Head of caudate nucleus (tissue), 42 donors: ENCODE results near the gene DIAPH1.
"Not testable (repeated sequence)": the region's sequence is repeated elsewhere in the genome, so short reads cannot be mapped to it uniquely, and the experiment has no call there.

Experiments used
- DNase-seq, 42 donors: peaks; one replicate each; pipeline versions ENCODE4 v3.0.0 to v3.0.0-alpha.2; 2020 to 2021; ENCODE audit warnings: mixed read lengths in 7 of 42
- intact Hi-C: fragments of 100-400 bp; cut with DNase I; formaldehyde crosslinking; loops from one replicate; pipeline ENCODE4 v1.15.0; 2022

Gene DIAPH1

DNA sequence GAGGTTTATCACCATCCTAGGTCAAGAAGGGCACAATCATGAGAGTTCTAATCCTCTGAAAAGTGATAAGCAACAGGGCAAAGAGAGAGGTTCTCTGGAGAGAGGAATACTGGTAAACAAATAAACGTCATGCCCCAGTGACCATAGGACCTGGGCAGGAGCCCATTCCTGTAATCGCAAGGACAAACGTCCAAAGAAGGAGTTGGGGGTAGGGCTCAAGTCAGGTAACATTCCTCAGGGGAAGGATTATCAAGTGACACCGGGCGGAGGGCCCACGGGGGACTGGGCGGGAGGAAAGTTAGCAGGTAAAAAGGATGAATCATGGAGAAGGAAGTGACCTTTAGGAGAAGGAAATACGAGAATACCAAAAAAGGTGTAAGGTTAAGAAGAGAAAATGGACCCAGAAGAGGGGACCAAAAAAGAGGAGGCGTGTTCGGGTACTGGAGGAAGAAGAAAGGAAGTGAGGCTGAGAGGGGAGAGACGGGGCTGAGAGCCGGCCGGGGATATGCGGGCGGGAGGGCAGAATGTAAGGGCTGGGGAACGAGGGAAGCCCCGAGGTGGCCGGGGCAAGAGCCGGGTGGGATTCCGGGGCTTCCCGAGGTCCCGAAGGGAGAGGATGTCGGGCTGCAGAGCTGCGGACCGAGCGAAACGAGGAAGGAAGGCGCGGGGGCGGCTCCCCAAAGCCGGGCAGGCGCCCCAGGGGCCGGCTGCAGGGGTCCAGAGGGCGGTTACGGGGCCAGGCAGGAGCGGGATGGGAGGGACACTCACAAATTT, 583 bp downstream of the DIAPH1 start:
- intact Hi-C loops: loop anchor here (2.0 kb wide), 1 partner anchor 25 kb away; no protein-coding TSS in a partner anchor
- DNase-seq: peak in 32 of 42 donors; percentile 12 to 64 (median 38)

DNA sequence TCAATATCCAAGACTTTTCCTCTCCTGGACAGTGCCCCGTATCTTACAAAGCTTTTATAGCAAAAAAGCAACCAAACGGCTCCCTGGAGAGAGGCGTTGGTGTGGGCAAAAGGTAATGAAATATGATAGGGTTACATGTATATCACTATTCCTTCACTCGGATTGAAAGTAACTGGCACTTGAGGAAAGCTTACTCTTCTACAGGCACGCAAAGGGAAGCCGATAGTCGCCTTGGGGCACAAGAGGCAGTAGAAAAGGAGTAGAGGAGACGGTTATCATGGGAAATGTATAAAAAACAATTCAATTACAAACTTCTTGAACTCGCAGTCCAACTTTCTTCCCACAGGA, 1.1 kb downstream of the DIAPH1 start:
- DNase-seq: peak in 1 of 42 donors; percentile 21
- intact Hi-C loops: loop anchor here (2.0 kb wide), 1 partner anchor 25 kb away; no protein-coding TSS in a partner anchor

DNA sequence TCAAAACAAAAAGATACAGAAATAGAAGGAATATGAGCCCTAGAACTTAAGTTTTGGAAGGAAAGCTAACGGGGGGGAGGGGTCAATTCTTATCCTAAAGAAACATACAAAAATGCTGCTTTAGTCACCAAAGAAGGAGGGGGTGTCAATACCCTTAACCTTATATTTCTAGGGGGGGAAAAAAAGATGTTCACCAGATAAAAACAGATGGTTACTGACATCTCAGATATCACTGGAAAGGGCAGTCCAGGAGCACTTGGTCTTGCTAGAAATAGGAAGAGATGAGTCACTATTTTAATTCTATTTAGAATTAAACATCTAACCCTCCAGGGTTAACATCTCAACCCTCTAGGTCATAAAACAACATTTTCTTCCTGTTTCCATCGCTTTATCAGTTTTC, 1.7 kb downstream of the DIAPH1 start:
- intact Hi-C loops: no loop called here
- DNase-seq: no peak

DNA sequence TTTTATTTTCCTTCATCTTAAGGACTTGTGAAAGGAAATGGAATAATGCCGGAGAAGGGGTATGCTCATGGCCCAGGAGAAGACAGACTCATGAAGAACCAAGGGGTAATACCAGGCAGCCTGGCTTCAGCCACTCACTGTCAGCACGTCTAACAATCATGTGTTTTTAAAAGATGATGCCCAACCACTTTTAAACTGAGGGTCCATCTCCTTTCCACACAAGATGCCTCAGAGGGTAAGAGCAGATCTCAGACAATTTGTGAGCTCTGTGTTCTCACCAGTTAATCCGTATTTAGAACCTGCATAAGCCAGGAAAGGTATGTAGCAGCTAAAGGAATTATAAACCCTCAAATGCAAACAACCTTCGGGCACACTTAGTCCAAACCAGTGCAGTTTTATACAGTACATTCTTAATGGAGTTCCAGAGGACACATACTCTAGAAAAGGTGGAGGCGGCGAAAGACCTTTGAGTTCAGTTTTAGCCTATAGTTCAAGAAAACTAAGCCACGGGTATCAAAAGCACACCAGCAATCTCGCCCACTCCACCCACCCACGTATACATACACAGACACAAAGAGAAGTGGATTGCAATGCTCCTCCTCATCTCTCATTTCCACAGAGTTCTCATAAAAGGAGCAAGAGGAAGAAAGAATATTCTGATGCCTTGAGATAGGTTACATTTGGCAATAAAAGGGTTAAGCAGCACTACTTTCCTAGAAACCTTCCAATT, 2.6 kb downstream of the DIAPH1 start:
- DNase-seq: peak in 5 of 42 donors; percentile 16 to 44 (median 23)
- intact Hi-C loops: no loop called here

DNA sequence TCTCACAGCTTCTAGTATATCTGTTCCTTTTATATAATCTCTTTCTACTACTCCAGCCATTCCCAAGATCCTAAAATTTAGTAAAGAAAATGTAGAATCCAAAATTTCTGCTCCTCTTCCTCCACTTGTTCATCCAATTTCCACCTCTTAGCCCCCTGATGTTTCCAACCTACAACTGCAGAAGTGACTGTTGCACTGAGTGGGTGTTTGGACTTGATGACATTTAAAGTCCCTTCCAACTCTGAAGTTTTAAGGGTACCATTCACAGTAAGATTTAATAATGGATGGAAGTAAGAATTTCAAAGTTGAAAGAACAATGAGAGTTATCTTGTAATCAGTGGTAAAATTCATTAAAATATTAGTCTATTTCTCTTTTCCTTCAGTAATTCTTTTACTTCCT, 5.5 kb downstream of the DIAPH1 start:
- no peak for DNase-seq
- intact Hi-C loops: no loop called here

DNA sequence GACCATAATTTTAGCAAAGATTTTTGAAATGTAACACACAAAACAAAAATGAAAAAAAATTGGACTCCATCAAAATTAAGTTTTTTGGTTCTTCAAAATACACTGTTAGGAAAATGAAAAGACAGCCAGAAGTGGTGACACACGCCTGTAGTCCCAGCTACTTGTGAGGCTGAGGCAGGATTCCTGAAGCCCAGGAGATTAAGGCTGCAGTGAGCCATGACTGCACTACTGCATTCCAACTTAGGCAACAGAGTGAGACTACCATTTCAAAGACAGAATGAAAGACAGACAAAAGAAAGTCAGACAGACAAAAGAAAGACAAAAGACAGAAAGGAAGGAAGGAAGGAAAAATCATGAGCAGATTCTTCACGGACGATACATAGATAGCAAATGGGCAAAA, 7.5 kb downstream of the DIAPH1 start:
- intact Hi-C loops: no loop called here
- no peak for DNase-seq

DNA sequence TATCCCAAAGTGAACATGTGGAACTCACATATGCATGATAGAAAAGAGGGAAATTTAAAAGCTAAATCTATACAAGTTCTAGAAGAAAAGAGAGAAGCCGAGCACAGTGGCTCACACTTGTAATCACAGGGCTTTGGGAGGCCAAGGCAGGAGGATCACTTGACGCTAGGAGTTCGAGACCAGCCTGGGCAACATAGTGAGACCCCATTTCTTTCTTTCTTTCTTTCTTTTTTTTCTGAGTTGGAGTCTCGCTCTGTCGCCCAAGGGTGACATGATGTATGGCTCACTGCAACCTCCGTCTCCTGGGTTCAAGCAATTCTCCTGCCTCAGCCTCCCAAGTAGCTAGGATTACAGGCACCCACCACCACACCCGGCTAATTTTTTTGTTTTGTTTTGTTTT, 8.9 kb downstream of the DIAPH1 start:
- intact Hi-C loops, DNase-seq: not testable (repeated sequence)

DNA sequence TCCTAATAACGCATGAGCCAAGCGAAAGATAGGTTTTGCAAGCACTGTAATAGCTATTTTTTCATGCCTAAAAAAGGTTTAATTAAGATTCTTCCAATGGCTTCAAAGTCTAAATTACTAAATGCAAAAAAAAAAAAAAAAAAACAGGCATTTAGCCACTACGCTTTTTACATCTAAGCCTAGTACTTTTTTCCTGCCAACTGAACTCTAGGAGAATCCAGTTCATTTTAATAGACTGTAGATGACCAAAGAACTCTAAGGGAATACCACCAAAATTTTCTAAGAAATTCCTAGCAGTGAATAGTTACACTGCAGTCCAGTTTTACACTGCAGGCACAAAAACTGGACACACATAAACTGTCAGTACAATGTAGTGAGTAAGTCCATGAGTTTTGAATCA, 9.8 kb downstream of the DIAPH1 start:
- intact Hi-C loops: no loop called here
- DNase-seq: no peak

DNA sequence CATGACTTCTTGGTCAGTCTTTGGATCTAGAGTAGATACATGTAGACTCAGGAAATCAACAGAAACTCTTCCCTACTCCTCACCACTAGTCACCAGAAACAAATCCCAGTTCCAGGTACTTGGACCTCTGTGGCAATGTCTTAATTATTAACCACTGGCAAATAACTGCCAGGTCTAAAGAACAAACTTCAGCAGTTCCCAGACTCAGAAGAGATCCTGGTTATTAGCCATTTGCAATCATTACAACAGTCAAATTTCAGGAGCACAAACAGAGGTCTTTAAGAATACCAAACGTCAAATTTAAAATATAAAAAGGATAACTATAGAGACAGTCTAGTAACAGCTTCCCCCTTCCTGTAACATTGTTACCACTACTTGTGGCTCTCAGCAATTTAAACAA, 10.2 kb downstream of the DIAPH1 start:
- no peak for DNase-seq
- intact Hi-C loops: no loop called here

DNA sequence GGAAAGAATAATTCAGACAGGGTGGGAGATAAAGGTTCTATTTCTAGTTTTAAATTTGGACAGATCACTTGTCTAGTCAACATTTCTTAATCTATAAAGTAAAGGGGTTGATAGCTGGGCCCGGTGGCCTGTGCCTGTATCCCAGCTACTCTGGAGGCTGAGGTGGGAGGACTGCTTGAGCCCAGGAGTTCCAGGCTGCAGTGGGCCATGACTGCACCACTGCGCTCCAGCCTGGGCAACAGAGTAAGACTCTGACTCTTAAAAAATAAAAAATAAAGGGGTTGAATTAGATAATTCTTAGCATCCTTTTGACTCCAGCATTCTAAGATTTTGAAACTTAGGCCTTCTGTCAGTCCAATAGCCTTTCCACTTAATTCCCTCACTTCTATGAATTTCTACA, 10.8 kb downstream of the DIAPH1 start:
- no peak for DNase-seq
- intact Hi-C loops: no loop called here

DNA sequence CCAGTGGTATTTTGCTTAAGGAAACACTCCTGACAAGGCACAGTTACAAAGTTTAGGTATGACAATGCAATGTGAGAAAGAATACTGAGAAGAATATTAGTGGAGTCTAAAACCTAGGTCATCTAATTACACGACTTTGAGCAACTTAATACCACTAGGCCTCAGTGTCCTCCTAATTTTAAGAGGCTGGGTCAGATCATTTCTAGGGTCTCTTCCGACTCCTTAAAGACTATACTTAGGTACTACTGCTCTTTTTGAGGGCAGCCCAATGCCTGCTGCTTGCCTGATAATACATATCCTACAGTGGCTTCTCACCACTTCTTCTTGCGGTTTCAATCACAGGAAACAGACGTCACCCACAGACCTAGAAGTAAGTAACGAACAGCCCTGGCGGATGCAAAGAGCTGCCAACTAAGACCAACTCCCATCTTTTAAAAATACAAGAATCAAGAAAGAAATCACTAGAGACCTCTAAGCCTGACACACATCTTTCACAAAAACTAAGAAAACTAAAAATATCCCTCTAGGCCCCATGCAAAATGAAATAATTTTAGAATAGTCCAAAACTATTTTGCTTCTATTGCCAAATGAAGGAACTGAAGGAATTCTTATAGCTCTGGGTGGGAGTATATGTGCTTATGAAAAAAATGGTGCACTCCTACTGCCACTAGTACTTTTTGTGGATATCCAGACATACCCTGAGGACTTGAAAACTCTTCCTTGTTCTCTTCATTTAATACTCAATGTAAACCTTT, 13.1 kb downstream of the DIAPH1 start:
- DNase-seq: peak in 20 of 42 donors; percentile 9 to 63 (median 38)

DNA sequence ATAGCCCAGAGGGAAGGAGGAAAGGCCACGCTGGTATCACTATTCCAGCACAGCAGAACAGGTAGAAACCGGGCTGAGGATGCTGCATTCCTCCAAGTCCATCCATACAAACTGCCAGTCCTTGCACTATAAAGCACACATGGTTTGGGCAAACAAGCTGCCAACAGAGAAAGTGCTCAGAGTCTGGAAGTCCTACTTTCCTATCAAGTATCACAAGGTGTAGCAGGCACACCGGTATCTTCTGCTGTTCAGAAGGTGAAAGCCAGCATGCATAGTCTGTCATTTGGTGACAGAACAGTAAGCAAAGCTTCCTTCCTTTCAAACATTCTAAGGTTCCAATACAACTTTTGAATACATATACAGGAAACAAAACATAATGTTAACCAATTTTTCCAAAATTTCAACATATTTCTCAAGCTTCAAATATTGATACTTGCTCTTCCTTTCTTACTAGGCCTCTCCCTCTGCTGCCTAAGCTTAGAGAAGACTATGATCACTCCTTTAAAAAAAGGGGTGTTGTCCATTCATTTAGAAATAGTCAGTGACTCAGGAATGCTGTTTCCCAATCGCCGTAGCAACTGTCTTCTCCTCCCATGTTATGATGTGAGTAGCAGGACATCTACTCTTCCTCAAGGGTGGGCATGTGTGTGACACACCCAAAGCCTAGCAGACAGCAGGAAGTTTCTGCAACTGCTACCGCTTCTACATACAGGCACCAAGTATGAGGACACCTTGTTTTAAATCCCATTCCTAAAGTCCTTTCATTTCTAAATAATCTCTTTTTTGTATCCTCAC, 14.7 kb downstream of the DIAPH1 start:
- DNase-seq: no peak
- intact Hi-C loops: no loop called here

More for the DNA sequence above, 13.1 kb downstream of the DIAPH1 start:
- intact Hi-C loops: no loop called here

DNA sequence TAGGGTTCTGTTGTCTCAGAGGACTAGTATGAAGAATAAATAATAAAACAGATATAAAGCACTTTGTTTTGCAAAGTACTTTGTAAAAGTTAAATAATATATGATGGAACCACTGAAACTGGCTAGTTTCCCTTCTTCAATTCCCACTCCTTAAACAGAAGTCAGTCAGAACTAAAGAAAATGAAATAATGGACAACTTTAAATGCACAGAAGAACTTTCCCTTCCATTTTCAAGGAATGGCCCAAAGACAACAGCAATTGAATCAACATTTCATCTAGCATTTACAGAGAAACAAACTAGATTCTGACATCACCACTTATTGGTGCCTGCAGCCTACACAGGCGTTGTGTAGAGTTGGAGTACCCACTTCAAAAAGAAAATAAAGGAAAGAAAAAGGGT, 16.2 kb downstream of the DIAPH1 start:
- no peak for DNase-seq
- intact Hi-C loops: no loop called here

DNA sequence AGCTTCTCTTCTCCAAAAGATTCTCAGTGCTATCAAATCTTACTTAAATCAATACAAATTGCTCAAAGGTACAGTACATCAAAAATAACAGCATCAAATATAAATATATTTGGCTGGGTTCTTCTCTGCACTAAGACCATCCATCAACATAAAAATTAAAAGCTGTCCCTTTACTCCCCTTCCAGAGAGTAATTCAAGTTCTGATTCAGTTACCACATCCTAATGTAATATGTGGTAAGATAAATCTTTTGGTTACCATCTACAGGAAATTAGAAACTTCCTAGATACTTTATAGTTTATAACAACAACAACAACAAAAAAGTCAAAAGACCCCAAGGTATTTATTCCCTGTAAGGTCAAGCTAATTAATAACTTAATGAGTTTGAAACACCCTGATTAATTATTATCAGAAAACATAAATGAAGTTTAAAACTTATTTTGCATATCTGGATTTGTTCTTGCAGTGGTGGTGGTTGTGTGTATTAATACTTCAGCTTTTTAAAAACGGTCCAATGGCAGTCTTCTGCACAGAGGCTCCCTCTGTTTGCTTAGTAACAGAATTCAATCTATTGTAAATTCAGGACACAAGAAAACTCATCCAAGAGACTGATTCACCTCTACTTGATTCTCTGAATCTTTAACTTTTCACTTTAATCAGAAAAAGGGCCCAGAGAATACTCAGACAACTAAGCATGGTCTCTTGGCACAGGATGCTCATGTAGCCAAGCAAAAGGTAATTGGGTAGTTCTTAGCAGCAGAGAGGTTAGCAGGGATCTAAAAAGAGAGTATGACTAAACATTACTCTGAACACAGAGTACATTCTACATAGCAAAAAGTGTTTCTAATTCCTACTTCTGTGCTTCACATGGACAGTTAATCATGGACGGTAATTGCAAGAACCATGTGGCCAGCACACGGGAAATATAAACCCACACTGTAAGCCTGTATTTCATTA, 20.1 kb downstream of the DIAPH1 start:
- no peak for DNase-seq
- intact Hi-C loops: no loop called here

DNA sequence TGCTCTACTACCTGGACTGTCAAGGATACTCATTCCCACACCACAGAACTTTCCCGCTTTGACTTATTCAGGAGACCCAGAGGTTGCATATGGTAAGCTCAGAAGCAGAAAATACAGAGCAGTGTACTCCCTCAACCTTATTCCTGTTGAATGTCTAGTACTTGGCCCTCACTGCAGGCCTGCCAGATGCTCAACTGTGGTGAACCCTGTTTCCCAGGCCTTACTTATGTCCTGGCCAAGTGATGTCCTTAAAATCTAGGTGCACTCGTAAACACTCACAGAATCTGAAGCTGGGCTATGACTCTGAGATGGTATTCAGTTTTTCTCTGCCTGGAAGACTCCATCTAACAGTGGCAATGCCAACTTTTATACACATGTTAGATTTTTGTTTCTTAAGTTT, 21.0 kb downstream of the DIAPH1 start:
- intact Hi-C loops: no loop called here
- DNase-seq: no peak

DNA sequence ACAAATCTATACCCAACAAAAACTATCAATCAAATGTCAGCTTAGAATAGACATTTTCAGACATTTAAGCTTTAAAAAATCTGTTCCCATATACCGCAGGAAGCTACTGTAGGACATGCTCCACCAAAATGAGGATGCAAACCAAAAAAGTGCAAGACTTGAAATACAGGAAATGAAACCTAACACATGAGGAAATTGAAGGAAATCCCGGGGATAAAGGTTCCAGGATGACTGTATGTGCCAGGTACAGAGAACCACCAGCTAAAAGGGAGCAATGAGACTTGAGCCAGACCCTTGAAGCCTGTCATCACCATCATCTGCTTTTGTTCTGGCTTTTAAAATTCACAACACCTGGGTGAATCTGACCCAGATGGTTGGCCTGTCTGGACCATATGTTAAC, 21.4 kb downstream of the DIAPH1 start:
- intact Hi-C loops: no loop called here
- no peak for DNase-seq

DNA sequence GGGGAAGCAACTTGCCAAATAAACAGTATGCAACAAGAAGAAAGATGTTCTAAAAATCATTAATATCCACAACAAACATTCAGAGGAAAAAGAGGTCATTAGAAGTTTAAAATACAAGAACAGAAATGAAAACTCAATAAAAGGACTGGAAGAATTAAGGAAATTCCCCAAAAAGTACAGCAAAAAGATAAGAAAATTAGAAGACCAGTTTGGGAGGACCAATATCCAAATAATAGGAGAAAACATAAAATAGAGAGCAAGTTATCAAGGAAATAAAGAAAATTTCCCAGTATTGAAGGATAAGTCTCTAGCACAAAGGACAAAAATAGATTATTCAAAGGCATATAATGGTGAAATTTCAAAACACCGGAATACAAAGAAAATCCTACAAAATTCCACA, 21.9 kb downstream of the DIAPH1 start:
- intact Hi-C loops: no loop called here
- no peak for DNase-seq

DNA sequence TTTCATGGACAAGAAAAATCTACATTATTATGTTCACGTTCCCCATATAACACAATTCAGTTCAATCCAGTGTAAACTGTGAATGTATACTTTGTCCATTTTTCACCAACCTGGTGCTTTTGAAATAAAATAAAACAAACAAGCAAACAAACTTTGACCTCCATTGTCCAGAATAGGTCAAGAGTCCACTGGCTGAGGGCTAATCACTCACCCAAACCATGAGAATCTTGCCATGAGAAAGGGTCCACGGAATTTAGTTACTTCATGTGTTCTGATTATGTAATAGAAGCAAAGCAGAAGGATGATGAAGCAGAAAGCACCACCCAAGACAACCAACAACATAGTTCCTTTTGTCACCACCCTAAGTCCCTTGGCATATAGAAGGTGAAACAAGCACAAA, 28.7 kb downstream of the DIAPH1 start:
- no peak for DNase-seq
- intact Hi-C loops: no loop called here
